Measurements from ENCODE around the gene PPAN.

Gene PPAN

GRCh38 chr19:10137751-10138682 lies 31.9 kb downstream of the PPAN start:
- in situ Hi-C loops (cut with MboI; ENCODE audit: low sequenced_read_pairs): no loop called here

DNA sequence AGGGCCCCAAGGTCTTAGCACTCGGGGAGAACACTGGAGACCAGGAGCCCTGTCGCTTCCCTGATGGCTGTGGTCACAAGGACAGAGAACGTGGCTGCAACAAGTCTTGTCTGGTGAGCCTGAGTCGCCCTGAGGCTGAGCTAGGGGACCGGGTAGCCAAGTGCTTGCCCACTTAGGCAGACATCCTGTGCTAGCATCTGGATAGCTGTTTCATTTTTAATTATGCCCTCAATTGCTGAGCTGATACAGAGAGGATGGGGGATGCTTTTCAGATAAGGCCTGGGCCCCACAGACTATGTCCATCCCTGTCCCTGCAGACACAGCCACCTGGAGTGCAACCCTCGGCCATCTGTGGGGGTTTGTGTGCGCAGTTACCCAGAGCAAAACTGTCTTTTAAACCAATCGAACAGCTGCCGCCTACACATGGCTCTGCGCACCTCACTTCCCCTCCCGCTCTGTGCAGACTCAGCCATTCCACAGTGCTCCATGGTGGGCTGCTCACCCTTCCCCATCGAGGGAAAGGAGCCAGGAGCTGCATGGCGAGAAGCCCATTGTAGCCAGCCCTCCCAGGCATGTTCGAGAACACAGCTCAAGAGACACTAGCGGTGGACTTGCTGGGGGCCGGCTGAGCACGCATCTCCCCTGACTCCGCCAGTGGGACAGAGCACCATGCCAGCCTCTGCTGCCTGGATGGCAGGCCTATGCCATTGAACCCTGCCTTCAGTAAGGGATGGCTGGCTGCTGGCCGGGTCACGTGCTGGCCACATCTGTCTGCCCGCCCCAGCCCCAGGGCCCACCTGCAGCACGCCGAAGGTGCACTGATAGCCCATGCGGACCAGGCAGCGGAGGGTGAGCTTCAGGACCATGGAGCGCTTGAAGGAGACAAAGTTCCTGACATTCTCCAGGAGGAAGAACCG lies 33.0 kb downstream of the PPAN start:
- in situ Hi-C loops (cut with MboI; ENCODE audit: low sequenced_read_pairs): no loop called here

DNA sequence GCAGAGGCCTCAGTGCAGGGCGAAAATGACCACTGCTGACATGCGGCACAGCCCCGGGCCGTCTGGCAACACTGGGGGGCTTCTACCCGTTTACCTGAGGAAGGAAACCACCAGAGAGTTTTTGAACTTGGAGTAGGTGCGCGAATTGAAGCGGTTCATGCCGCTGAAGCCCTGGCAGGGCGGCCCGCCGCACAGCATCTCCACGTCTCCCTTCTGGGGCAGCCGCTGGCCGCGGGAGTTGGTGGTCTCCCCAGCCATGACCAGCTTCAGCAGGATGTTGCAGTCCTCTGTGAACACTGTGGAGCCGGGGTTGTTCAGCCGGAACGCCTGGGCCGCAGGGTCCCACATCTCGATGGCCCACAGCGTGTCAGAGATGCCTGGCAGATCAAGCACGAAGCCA lies 33.8 kb downstream of the PPAN start:
- in situ Hi-C loops (cut with MboI; ENCODE audit: low sequenced_read_pairs): no loop called here

GRCh38 chr19:10141479-10141878 lies 35.3 kb downstream of the PPAN start:
- in situ Hi-C loops (cut with MboI; ENCODE audit: low sequenced_read_pairs): no loop called here

DNA sequence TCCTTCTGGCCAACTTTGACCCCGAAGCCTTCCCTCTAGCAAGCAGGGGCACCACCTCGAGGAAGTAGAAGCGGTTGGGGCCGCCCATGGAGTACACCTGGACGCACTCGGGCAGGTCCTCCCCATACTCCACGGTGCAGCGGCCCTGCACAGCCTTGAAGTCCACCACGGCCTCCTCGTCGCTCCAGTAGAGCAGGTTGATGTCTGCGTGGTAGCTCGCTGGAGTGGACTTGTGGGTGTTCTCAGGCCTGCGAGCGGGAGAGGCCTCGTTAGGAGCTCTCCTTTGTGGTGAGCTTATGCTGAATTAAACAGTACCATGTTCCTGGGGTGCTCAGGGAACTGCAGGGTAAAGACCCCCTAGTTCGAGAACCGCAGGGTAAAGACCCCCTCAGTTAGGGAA lies 35.8 kb downstream of the PPAN start:
- in situ Hi-C loops (cut with MboI; ENCODE audit: low sequenced_read_pairs): no loop called here

- in situ Hi-C loops (cut with MboI; ENCODE audit: low sequenced_read_pairs): no loop called here
These were observed 36.7 kb downstream of the PPAN start for GRCh38 chr19:10142701-10143375.

GRCh38 chr19:10143681-10144080 lies 37.5 kb downstream of the PPAN start:
- in situ Hi-C loops (cut with MboI; ENCODE audit: low sequenced_read_pairs): no loop called here

DNA sequence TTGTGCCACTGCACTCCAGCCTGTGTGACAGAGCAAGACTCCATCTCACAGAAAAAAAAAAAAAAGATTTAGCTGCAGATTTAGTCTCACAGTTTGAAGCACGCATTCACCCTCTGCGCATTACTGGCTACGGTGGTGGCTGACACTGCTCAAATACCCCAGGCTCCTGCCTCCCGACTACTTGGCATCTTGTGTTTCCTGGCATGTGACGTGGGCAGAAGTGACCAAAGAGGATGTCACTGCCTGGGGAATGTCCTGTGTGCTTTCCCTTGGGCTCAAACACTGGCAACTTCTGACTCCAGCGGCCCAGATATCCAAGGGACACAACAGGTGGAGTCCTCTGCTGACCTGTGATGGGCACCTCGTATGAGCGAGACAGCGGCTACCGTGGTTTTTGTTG lies 38.2 kb downstream of the PPAN start:
- in situ Hi-C loops (cut with MboI; ENCODE audit: low sequenced_read_pairs): no loop called here

GRCh38 chr19:10145031-10145430 lies 38.9 kb downstream of the PPAN start:
- in situ Hi-C loops (cut with MboI; ENCODE audit: low sequenced_read_pairs): no loop called here

- in situ Hi-C loops (cut with MboI; ENCODE audit: low sequenced_read_pairs): no loop called here
These were observed 40.0 kb downstream of the PPAN start for GRCh38 chr19:10146142-10146541.

GRCh38 chr19:10149427-10149826 lies 43.3 kb downstream of the PPAN start:
- in situ Hi-C loops (cut with MboI; ENCODE audit: low sequenced_read_pairs): no loop called here

DNA sequence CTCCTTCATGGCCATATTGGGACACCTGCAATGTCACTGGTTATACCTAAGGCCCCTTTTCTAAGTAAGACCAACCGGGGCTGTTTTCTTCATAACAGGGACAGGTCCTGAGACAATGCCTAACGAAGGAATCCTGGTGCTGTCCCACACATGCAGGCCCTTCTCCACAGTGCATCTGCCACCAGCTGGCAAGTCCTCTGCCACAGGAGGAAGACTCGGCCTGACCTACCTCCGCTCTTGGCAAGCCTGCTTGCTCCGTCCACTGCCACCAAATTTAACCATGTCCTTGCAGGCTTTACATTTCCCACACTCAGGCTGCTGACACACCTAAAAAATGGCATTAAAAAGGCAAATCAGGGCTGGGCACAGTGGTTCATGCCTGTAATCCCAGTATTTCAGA lies 45.4 kb downstream of the PPAN start:
- in situ Hi-C loops (cut with MboI; ENCODE audit: low sequenced_read_pairs): no loop called here

- in situ Hi-C loops (cut with MboI; ENCODE audit: low sequenced_read_pairs): no loop called here
These were observed 45.9 kb downstream of the PPAN start for GRCh38 chr19:10152100-10152499.

GRCh38 chr19:10155839-10156238 lies 49.7 kb downstream of the PPAN start:
- in situ Hi-C loops (cut with MboI; ENCODE audit: low sequenced_read_pairs): no loop called here

DNA sequence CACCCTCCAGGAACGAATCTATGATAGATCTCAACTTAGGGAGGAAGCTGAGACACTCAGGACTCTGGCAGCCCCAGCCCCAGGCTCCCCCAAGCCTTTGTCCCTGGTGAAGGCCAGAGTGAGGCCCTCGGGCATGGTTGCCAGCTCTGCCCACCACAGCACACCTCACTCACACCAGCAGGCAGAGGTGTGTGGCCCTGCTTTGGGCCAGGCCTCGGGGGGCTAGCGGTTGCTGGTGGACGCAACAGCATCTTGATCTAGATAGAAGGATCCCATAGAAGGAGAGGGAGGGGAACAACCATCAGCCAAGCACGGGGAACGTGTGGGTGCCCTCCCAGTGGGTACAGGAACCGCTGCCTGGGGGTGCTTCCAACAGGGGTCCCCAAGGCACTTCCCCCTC lies 51.9 kb downstream of the PPAN start:
- in situ Hi-C loops (cut with MboI; ENCODE audit: low sequenced_read_pairs): no loop called here

GRCh38 chr19:10158485-10158884 lies 52.3 kb downstream of the PPAN start:
- in situ Hi-C loops (cut with MboI; ENCODE audit: low sequenced_read_pairs): no loop called here

DNA sequence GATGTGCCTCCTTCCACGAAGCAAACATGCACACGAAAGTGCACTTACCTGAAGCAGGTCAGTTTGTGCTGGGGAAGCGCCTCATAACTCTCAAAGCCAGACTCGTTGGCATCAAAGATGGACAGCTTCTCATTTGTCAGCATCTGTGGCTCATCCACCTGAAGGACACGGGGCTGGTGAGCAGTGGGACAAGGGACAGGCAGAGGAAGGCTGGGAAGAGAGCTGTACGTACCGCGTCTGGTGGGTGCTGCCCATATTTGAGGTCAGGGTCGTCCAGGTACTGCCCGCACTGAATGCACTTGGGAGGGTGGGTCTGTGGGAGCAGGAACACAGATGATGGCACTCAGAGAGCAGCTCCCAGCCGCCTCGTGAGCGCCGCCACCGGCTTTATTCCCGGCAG lies 53.4 kb downstream of the PPAN start:
- in situ Hi-C loops (cut with MboI; ENCODE audit: low sequenced_read_pairs): no loop called here
